K562 (cell line): ENCODE results near the gene COL24A1. TPM values are rescaled to one million over a fixed set of nuclear protein-coding genes. Genes with fewer than 3 reads are reported as not detected.

Experiments
- ATAC-seq: fragments of 200-7000 bp; cut with Tn5 transposase; 3 replicates; pipeline ENCODE4 v1.9.1; 2020; ENCODE audit warnings: moderate library complexity
- BruUV-seq: library from RNA; stranded (reverse); fragments of 400-500 nt; replicated peaks from 2 replicates; lab custom pipeline; 2021; lab: Mats Ljungman, UMichigan
- CTCF ChIA-PET: fragments of 300-600 bp; formaldehyde crosslinking; extraction: SDS; loops from one replicate; lab custom pipeline; 2021; ENCODE audit warnings: low intra/inter-chr PET ratio; lab: Yijun Ruan, JAX
- POLR2A ChIA-PET: fragments of 300-600, 350-650 bp; sonication (Branson Sonifier 250); formaldehyde crosslinking; extraction: SDS; loops from one replicate; lab custom pipeline; 2021; ENCODE audit warnings: antibody characterized with exemption, inconsistent platforms; lab: Yijun Ruan, JAX
- DNase-seq, 4 experiments: peaks; one replicate each; pipeline versions ENCODE4 v3.0.0 to v3.0.0-alpha.2; 2011 to 2018; ENCODE audit warnings: low spot score in 3 of 4, mixed read lengths in 3 of 4; ENCODE audit errors: extremely low read depth in 1 of 4
- FAIRE-seq: peaks from 2 replicates; lab custom pipeline; 2011; peaks lifted over from hg19 to GRCh38; lab: Jason Lieb, UNC
- H2AFZ ChIP-seq: 2 replicates; pipeline ENCODE4 v1.6.0; 2011; ENCODE audit warnings: low read depth, low read length, control low read depth, inconsistent platforms
- H3K27ac ChIP-seq: fragments of 200-600 bp; 3 replicates; pipeline ENCODE4 v1.8.0; 2011; ENCODE audit warnings: low read depth, mild to moderate bottlenecking, control low read depth, inconsistent platforms, low read length, moderate library complexity, mixed read lengths; ENCODE audit errors: extremely low read depth
- H3K27me3 ChIP-seq, 2 experiments: fragments of 300-600 bp in 1 of 2; 2 replicates in 1 of 2; 3 replicates in 1 of 2; pipeline versions ENCODE4 v1.6.0 to v1.8.0; 2011; ENCODE audit warnings: inconsistent platforms in 2 of 2, low read length in 2 of 2, mild to moderate bottlenecking in 1 of 2, mixed read lengths in 1 of 2, moderate library complexity in 1 of 2; ENCODE audit not compliant: control insufficient read depth in 2 of 2, insufficient read depth in 2 of 2
- H3K36me3 ChIP-seq: fragments of 300-600 bp; 3 replicates; pipeline ENCODE4 v1.8.0; 2011; ENCODE audit warnings: mild to moderate bottlenecking, low read length, inconsistent platforms; ENCODE audit not compliant: control insufficient read depth, insufficient read depth
- H3K4me1 ChIP-seq, 2 experiments: fragments of 200-600 bp in 1 of 2; replicated peaks in 1 of 2; 2 replicates in 1 of 2; 3 replicates in 1 of 2; pipeline versions ENCODE4 v1.5.1 to v1.8.0; 2011; ENCODE audit warnings: inconsistent platforms in 2 of 2, low read length in 2 of 2, mild to moderate bottlenecking in 1 of 2, mixed read lengths in 1 of 2, moderate library complexity in 1 of 2; ENCODE audit not compliant: control insufficient read depth in 2 of 2, insufficient read depth in 2 of 2
- H3K4me2 ChIP-seq: 2 replicates; pipeline ENCODE4 v1.6.1; 2011; ENCODE audit warnings: low read length, control low read depth, inconsistent platforms, mixed read lengths; ENCODE audit not compliant: insufficient read depth
- H3K4me3 ChIP-seq: fragments of 200-600 bp; sonication (generic), shearing (Covaris generic); 2 replicates; pipeline ENCODE4 v1.5.1; 2016; ENCODE audit warnings: control low read depth, inconsistent platforms
- H3K79me2 ChIP-seq: fragments of 200-600 bp; 3 replicates; pipeline ENCODE4 v1.8.0; 2011; ENCODE audit warnings: low read length, inconsistent platforms; ENCODE audit not compliant: control insufficient read depth, insufficient read depth
- H3K9ac ChIP-seq, 2 experiments: 2 replicates each; pipeline versions ENCODE4 v1.6.0 to v1.6.1; 2011; ENCODE audit warnings: low read depth in 2 of 2, low read length in 2 of 2, control low read depth in 1 of 2, inconsistent platforms in 1 of 2, mild to moderate bottlenecking in 1 of 2, mixed read lengths in 1 of 2; ENCODE audit not compliant: insufficient read depth in 1 of 2
- H3K9me1 ChIP-seq: one replicate; pipeline ENCODE4 v1.6.0; 2011; ENCODE audit warnings: inconsistent platforms, mild to moderate bottlenecking, low read length, moderate library complexity; ENCODE audit not compliant: control insufficient read depth, insufficient read depth
- H3K9me3 ChIP-seq: replicated peaks from 2 replicates; pipeline ENCODE4 v1.5.1; 2011; ENCODE audit warnings: low read depth, low read length, inconsistent platforms; ENCODE audit not compliant: control insufficient read depth, insufficient read depth
- H4K20me1 ChIP-seq: replicated peaks from 2 replicates; pipeline ENCODE4 v1.6.1; 2011; ENCODE audit warnings: low read length, inconsistent platforms, mixed read lengths; ENCODE audit not compliant: control insufficient read depth, insufficient read depth
- CAMTA2 ChIP-seq: fragments of 250-450 bp; sonication (Bioruptor Pico); conservative IDR thresholded peaks from 2 replicates; pipeline ENCODE4 v1.5.1; 2022
- FOXK1 ChIP-seq: sonication (generic); formaldehyde crosslinking; IDR thresholded peaks from 2 replicates; pipeline ENCODE4 v1.8.0; 2022; ENCODE audit warnings: missing genetic modification reagents, mild to moderate bottlenecking, borderline replicate concordance
- HDAC6 ChIP-seq: IDR thresholded peaks from 2 replicates; pipeline ENCODE4 v1.6.1; 2012; ENCODE audit warnings: low read depth, mild to moderate bottlenecking, control low read depth, inconsistent platforms, low read length, moderate library complexity
- HNRNPK ChIP-seq: fragments of 200-400 bp; formaldehyde crosslinking; IDR thresholded peaks from one replicate; pipeline ENCODE4 v1.6.1; 2018; ENCODE audit warnings: mild to moderate bottlenecking, low read depth, low read length; ENCODE audit not compliant: poor library complexity, severe bottlenecking
- MTA2 ChIP-seq: fragments of 450-650 bp; IDR thresholded peaks from 2 replicates; pipeline ENCODE4 v1.6.1; 2016; ENCODE audit warnings: low read depth
- PHB2 ChIP-seq: fragments of 450-650 bp; IDR thresholded peaks from 2 replicates; pipeline ENCODE4 v1.6.1; 2017; ENCODE audit warnings: low read depth
- PHF20 ChIP-seq: fragments of 450-650 bp; IDR thresholded peaks from 2 replicates; pipeline ENCODE4 v1.6.1; 2018; ENCODE audit not compliant: partially characterized antibody
- RCOR1 ChIP-seq, 2 experiments: IDR thresholded peaks; 2 replicates each; pipeline ENCODE4 v1.6.1; 2012; ENCODE audit warnings: low read depth in 2 of 2, low read length in 2 of 2, borderline replicate concordance in 1 of 2, improper control_type of control experiment in 1 of 2
- SETDB1 ChIP-seq: IDR thresholded peaks from one replicate; pipeline ENCODE4 v1.6.1; 2012; ENCODE audit warnings: low read length, control low read depth, inconsistent platforms
- TGIF2 ChIP-seq: sonication (generic); formaldehyde crosslinking; IDR thresholded peaks from 2 replicates; pipeline ENCODE4 v1.8.1; 2022; ENCODE audit warnings: mild to moderate bottlenecking, missing genetic modification reagents, moderate library complexity
- TOE1 ChIP-seq, 2 experiments: fragments of 450-650 bp in 1 of 2; sonication (generic) in 1 of 2; formaldehyde crosslinking in 1 of 2; IDR thresholded peaks; 2 replicates each; pipeline versions ENCODE4 v1.7.1 to v1.8.0; 2016 to 2022; ENCODE audit warnings: borderline replicate concordance in 2 of 2, mild to moderate bottlenecking in 2 of 2, antibody characterized with exemption in 1 of 2, inconsistent platforms in 1 of 2, low read depth in 1 of 2, missing genetic modification reagents in 1 of 2, moderate library complexity in 1 of 2
- XRCC4 ChIP-seq: IDR thresholded peaks from one replicate; pipeline ENCODE4 v1.6.1; 2011; ENCODE audit not compliant: insufficient read depth, insufficient read length; ENCODE audit errors: extremely low read depth
- ZKSCAN3 ChIP-seq: fragments of 250-450 bp; sonication (Bioruptor Pico); IDR thresholded peaks from 2 replicates; pipeline ENCODE4 v1.4.0; 2020
- ZNF121 ChIP-seq: sonication (generic); formaldehyde crosslinking; conservative IDR thresholded peaks from 2 replicates; pipeline ENCODE4 v1.8.0; 2022; ENCODE audit warnings: missing genetic modification reagents
- ZNF140 ChIP-seq: fragments of 250-450 bp; sonication (Bioruptor Pico); IDR thresholded peaks from 2 replicates; pipeline ENCODE4 v1.8.0; 2021; ENCODE audit warnings: moderate library complexity, mild to moderate bottlenecking, inconsistent platforms
- ZNF217 ChIP-seq: sonication (generic); formaldehyde crosslinking; IDR thresholded peaks from 2 replicates; pipeline ENCODE4 v1.8.0; 2022; ENCODE audit warnings: mild to moderate bottlenecking, missing genetic modification reagents
- ZNF639 ChIP-seq, 2 experiments: fragments of 200-800 bp in 1 of 2; sonication (Bioruptor generic) in 1 of 2; sonication (generic) in 1 of 2; formaldehyde crosslinking in 1 of 2; IDR thresholded peaks in 1 of 2; conservative IDR thresholded peaks in 1 of 2; 2 replicates each; pipeline versions ENCODE4 v1.5.0 to v1.6.1; 2016 to 2020; ENCODE audit warnings: missing compliant biosample characterization in 1 of 2, missing genetic modification characterization in 1 of 2, missing genetic modification reagents in 1 of 2
- ZNF766 ChIP-seq: fragments of 200-800 bp; sonication (Bioruptor generic); conservative IDR thresholded peaks from 2 replicates; pipeline ENCODE4 v1.6.1; 2016; ENCODE audit warnings: missing genetic modification characterization, missing compliant biosample characterization
- WGBS: fragments of 100-300 bp; shearing (Covaris generic); methylation state at CpG from one replicate; pipeline ENCODE4 v1.1.6; 2016; ENCODE audit warnings: low coverage, mixed read lengths; ENCODE audit not compliant: insufficient coverage; ENCODE audit errors: missing lambda C conversion rate; 5-methylcytosine and 5-hydroxymethylcytosine counted together
- in situ Hi-C: fragments of 300-500 bp; cut with MboI; formaldehyde crosslinking; loops from 4 replicates; pipeline ENCODE4 v1.15.0; 2018; ENCODE audit warnings: inconsistent platforms, mixed read lengths
- intact Hi-C: fragments of 100-400 bp; cut with micrococcal nuclease; formaldehyde crosslinking; loops from 2 replicates; pipeline ENCODE4 v1.14.2; 2022
- polyA plus RNA-seq, 8 experiments: library from polyadenylated mRNA; depleted of rRNA in 4 of 8; stranded (reverse) in 5 of 8; unstranded in 3 of 8; fragments of >200 nt; fragmentation: Nextera tagmentation in 2 of 8; fragmentation: Illumina TruSeq in 1 of 8; extraction: Ambion mirVana in 2 of 8; extraction: Trizol in 1 of 8; gene quantifications; 2 replicates each; pipeline versions ENCODE4 v1.2.1 to v1.2.3, GENCODE V29; 2011 to 2014; ENCODE audit warnings: inconsistent platforms in 1 of 8, missing spikeins in 1 of 8
- total RNA-seq, 7 experiments: library from RNA; depleted of rRNA in 6 of 7; stranded (reverse); fragments of >200 nt in 6 of 7; fragmentation: Illumina TruSeq in 2 of 7; extraction: Trizol in 2 of 7; gene quantifications; 2 replicates each; pipeline versions ENCODE4 v1.2.1 to v1.2.3, GENCODE V29; 2011 to 2021; ENCODE audit warnings: low replicate concordance in 1 of 7
- TF ChIP-seq, protein P1 (sequence below): fragments of 250-450 bp; sonication (Bioruptor Pico); IDR thresholded peaks from 2 replicates; pipeline ENCODE4 v1.5.0; 2021
- TF ChIP-seq, protein P2 (sequence below): sonication (generic); formaldehyde crosslinking; IDR thresholded peaks from 2 replicates; pipeline ENCODE4 v1.8.0; 2022; ENCODE audit warnings: mild to moderate bottlenecking, missing genetic modification reagents

COL24A1 gene
- total and polyA plus RNA-seq, 9 of the 15 experiments (the other 6 are each of a cell fraction or from before 2014, with no cell fraction given), result 0.01 to 0.06 (median 0.03) TPM; not detected in 2

DNA sequence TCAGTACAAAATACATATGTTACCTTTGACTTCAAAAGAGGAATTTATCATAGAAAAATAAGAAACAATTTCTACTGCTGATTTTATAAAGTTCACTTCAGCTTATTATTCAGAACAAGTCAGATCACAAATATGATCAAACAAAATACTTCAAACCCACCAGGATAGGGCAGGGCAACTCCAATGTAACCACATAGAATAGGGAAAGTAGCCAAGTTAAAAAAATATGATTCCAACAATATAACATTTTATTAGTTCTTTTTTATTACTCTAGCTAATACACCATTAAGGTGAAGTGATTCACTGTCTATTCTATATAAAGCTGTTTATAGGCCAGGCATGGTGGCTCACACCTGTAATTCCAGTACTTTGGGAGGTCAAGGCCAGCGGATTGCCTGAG, 393.8 kb downstream of the COL24A1 start (continued):
- TF ChIP-seq XRCC4 (no peak), ZNF121 (CRISPR knock-in tag) (no peak)
- TF ChIP-seq, all 486 proteins: peak for 0

GRCh38 chr1:85756864-85757263, 399.7 kb downstream of the COL24A1 start:
- CTCF ChIA-PET, result no interaction called here
- H3K27ac ChIP-seq, result no peak overlapping the region
- no peaks in the 10 kb centered on the region for H3K36me3 ChIP-seq
- no peaks in the 10 kb centered on the region for H3K4me1 ChIP-seq
- in situ Hi-C loops (no loop called here), intact Hi-C loops (no loop called here)
- H3K4me2 ChIP-seq, result no peak overlapping the region
- no peaks in the 10 kb centered on the region for H4K20me1 ChIP-seq
- no peaks in the 10 kb centered on the region for H3K9me1 ChIP-seq
- H3K4me3 ChIP-seq, result no peak overlapping the region
- no peak overlapping the region for H3K9ac ChIP-seq
- POLR2A ChIA-PET, result no interaction called here
- H3K9me3 ChIP-seq, result no peaks in the 10 kb centered on the region
- ATAC-seq (no peak), FAIRE-seq (no peak), DNase-seq (no peak)
- no peaks in the 10 kb centered on the region for H3K27me3 ChIP-seq
- WGBS, result 3% methylated on average over 5 of the region's 5 CpGs
- no peak overlapping the region for H2AFZ ChIP-seq
- no TSS peak for BruUV-seq
- no peaks in the 10 kb centered on the region for H3K79me2 ChIP-seq
- no peak for TF ChIP-seq ZKSCAN3 (CRISPR knock-in tag)
- TF ChIP-seq MTA2, result no peak
- no peak for TF ChIP-seq ZNF639 (CRISPR knock-in tag; conservative IDR thresholded peaks at IDR 0.05 in 1 of 2, IDR thresholded peaks at IDR 0.05 in 1 of 2)
- no peak for TF ChIP-seq PHB2
- TF ChIP-seq FOXK1 (CRISPR knock-in tag), result no peak
- no peak for TF ChIP-seq SETDB1
- TF ChIP-seq RCOR1 (IDR thresholded peaks at IDR 0.05; ENCODE audit: borderline replicate concordance in 1 of 2, low read depth in 2 of 2, low read length in 2 of 2), result no peak
- TF ChIP-seq HNRNPK, result no peak
- TF ChIP-seq CAMTA2 (CRISPR knock-in tag), result no peak
- no peak for TF ChIP-seq ZNF766 (CRISPR knock-in tag)
- TF ChIP-seq, protein P1, sequence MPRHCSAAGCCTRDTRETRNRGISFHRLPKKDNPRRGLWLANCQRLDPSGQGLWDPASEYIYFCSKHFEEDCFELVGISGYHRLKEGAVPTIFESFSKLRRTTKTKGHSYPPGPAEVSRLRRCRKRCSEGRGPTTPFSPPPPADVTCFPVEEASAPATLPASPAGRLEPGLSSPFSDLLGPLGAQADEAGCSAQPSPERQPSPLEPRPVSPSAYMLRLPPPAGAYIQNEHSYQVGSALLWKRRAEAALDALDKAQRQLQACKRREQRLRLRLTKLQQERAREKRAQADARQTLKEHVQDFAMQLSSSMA (CRISPR knock-in tag), result no peak
- no peak for TF ChIP-seq TOE1 (IDR thresholded peaks at IDR 0.05; ENCODE audit: borderline replicate concordance)
- TF ChIP-seq TOE1 (CRISPR knock-in tag; IDR thresholded peaks at IDR 0.05; ENCODE audit: borderline replicate concordance, low read depth), result no peak
- TF ChIP-seq, protein P2, sequence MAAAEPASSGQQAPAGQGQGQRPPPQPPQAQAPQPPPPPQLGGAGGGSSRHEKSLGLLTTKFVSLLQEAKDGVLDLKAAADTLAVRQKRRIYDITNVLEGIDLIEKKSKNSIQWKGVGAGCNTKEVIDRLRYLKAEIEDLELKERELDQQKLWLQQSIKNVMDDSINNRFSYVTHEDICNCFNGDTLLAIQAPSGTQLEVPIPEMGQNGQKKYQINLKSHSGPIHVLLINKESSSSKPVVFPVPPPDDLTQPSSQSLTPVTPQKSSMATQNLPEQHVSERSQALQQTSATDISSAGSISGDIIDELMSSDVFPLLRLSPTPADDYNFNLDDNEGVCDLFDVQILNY (CRISPR knock-in tag), result no peak
- no peak for TF ChIP-seq ZNF140 (CRISPR knock-in tag)
- no peak for TF ChIP-seq TGIF2
- no peak for TF ChIP-seq PHF20
- TF ChIP-seq ZNF217 (CRISPR knock-in tag), result no peak
- no peak for TF ChIP-seq HDAC6
